ENCODE data around the gene SLC7A4. TPM values are rescaled to one million over a fixed set of nuclear protein-coding genes. Genes with fewer than 3 reads are reported as not detected.
"Not testable (repeated sequence)": the region's sequence is repeated elsewhere in the genome, so short reads cannot be mapped to it uniquely, and the experiment has no call there.

The SLC7A4 gene
- polyA plus RNA-seq, 1 of the 3 experiments (the other 2 are of a cell fraction): 0.02 TPM

GRCh38 chr22:21061660-21062321 is 29.4 kb upstream of the SLC7A4 start:
- H3F3A ChIP-seq (replicated peaks; ENCODE audit: insufficient read depth); H2AFZ ChIP-seq (ENCODE audit: low read depth); H4K20me1 ChIP-seq (ENCODE audit: insufficient read depth); H3K4me1 ChIP-seq (ENCODE audit: control insufficient read depth in 1 of 2, insufficient read depth in 2 of 2, low read depth in 1 of 2, low read length in 1 of 2); H3K4me3 ChIP-seq (ENCODE audit: low read depth in 2 of 2, low read length in 1 of 2); H3K9ac ChIP-seq; H3K79me2 ChIP-seq (ENCODE audit: insufficient read depth); DNase-seq; CTCF ChIA-PET; POLR2A ChIA-PET; H3K27ac ChIP-seq (ENCODE audit: low read depth in 2 of 2, low read length in 1 of 2); H3K36me3 ChIP-seq (replicated peaks in 1 of 2; ENCODE audit: control insufficient read depth in 1 of 2, insufficient read depth in 2 of 2, low read length in 1 of 2); H3K27me3 ChIP-seq (ENCODE audit: insufficient read depth); H3K9me3 ChIP-seq; H3K9me2 ChIP-seq; H3K4me2 ChIP-seq: not testable (repeated sequence)
- 72% methylated on average over 15 of the region's 18 CpGs for WGBS (ENCODE audit: low lambda C conversion rate)

GRCh38 chr22:21060363-21060762 is 28.0 kb upstream of the SLC7A4 start:
- 52% methylated on average over 3 of the region's 8 CpGs for WGBS (ENCODE audit: low lambda C conversion rate)
- H3K27ac ChIP-seq (ENCODE audit: low read depth in 2 of 2, low read length in 1 of 2); H3K4me2 ChIP-seq; H3K27me3 ChIP-seq (ENCODE audit: insufficient read depth); H2AFZ ChIP-seq (ENCODE audit: low read depth); CTCF ChIA-PET; H3K4me3 ChIP-seq (ENCODE audit: low read depth in 2 of 2, low read length in 1 of 2); H3K36me3 ChIP-seq (replicated peaks in 1 of 2; ENCODE audit: control insufficient read depth in 1 of 2, insufficient read depth in 2 of 2, low read length in 1 of 2); H3K9me2 ChIP-seq; H4K20me1 ChIP-seq (ENCODE audit: insufficient read depth); POLR2A ChIA-PET; H3F3A ChIP-seq (replicated peaks; ENCODE audit: insufficient read depth); H3K79me2 ChIP-seq (ENCODE audit: insufficient read depth); H3K4me1 ChIP-seq (ENCODE audit: control insufficient read depth in 1 of 2, insufficient read depth in 2 of 2, low read depth in 1 of 2, low read length in 1 of 2); H3K9ac ChIP-seq; H3K9me3 ChIP-seq; DNase-seq: not testable (repeated sequence)

- WGBS (ENCODE audit: low lambda C conversion rate): 87% methylated on average over 6 of the region's 7 CpGs
- Histone ChIP-seq H3K9ac (no peak overlapping the region), H3K9me3 (no peaks in the 10 kb centered on the region), H3K4me1 (ENCODE audit: control insufficient read depth in 1 of 2, insufficient read depth in 2 of 2, low read depth in 1 of 2, low read length in 1 of 2) (no peaks in the 10 kb centered on the region), H3K27ac (ENCODE audit: low read depth in 2 of 2, low read length in 1 of 2) (no peak overlapping the region), H3K4me2 (no peak overlapping the region), H3K79me2 (ENCODE audit: insufficient read depth) (no peaks in the 10 kb centered on the region), H3K9me2 (no peaks in the 10 kb centered on the region), H3K27me3 (ENCODE audit: insufficient read depth) (no peaks in the 10 kb centered on the region), H3K4me3 (ENCODE audit: low read depth in 2 of 2, low read length in 1 of 2) (no peak overlapping the region), H3K36me3 (replicated peaks in 1 of 2; ENCODE audit: control insufficient read depth in 1 of 2, insufficient read depth in 2 of 2, low read length in 1 of 2) (no peaks in the 10 kb centered on the region), H2AFZ (ENCODE audit: low read depth) (no peak overlapping the region), H3F3A (replicated peaks; ENCODE audit: insufficient read depth) (no peaks in the 10 kb centered on the region), H4K20me1 (ENCODE audit: insufficient read depth) (no peaks in the 10 kb centered on the region)
- ChIA-PET POLR2A (no interaction called here), CTCF (no interaction called here)
- no peak for TF ChIP-seq POLR2AphosphoS5 (IDR thresholded peaks at IDR 0.05; ENCODE audit: low read depth, low read length)
- TF ChIP-seq FOXJ3 (CRISPR knock-in tag; IDR thresholded peaks at IDR 0.05): no peak
- no peak for TF ChIP-seq MAX (IDR thresholded peaks at IDR 0.05; ENCODE audit: low read depth)
- no peak for TF ChIP-seq RFX5 (IDR thresholded peaks at IDR 0.05; ENCODE audit: low read length)
- TF ChIP-seq MXI1 (IDR thresholded peaks at IDR 0.05; ENCODE audit: low read depth, low read length): no peak
- no peak for TF ChIP-seq SMC3 (IDR thresholded peaks at IDR 0.05; ENCODE audit: low read depth, low read length)
- no peak for TF ChIP-seq TEAD4 (IDR thresholded peaks at IDR 0.05; ENCODE audit: borderline replicate concordance, insufficient read depth)
- DNase-seq: no peak
Measured at GRCh38 chr22:21055880-21056319, 23.5 kb upstream of the SLC7A4 start.

GRCh38 chr22:21055564-21055834 is 23.1 kb upstream of the SLC7A4 start:
- DNase-seq: no peak
- Histone ChIP-seq H3K27ac (ENCODE audit: low read depth in 2 of 2, low read length in 1 of 2) (no peak overlapping the region), H3K9me3 (no peaks in the 10 kb centered on the region), H3F3A (replicated peaks; ENCODE audit: insufficient read depth) (no peaks in the 10 kb centered on the region), H3K27me3 (ENCODE audit: insufficient read depth) (no peaks in the 10 kb centered on the region), H3K9ac (no peak overlapping the region), H3K4me2 (no peak overlapping the region), H4K20me1 (ENCODE audit: insufficient read depth) (no peaks in the 10 kb centered on the region), H2AFZ (ENCODE audit: low read depth) (no peak overlapping the region), H3K79me2 (ENCODE audit: insufficient read depth) (no peaks in the 10 kb centered on the region), H3K4me1 (ENCODE audit: control insufficient read depth in 1 of 2, insufficient read depth in 2 of 2, low read depth in 1 of 2, low read length in 1 of 2) (no peaks in the 10 kb centered on the region), H3K4me3 (ENCODE audit: low read depth in 2 of 2, low read length in 1 of 2) (no peak overlapping the region), H3K9me2 (no peaks in the 10 kb centered on the region), H3K36me3 (replicated peaks in 1 of 2; ENCODE audit: control insufficient read depth in 1 of 2, insufficient read depth in 2 of 2, low read length in 1 of 2) (no peaks in the 10 kb centered on the region)
- CTCF ChIA-PET: no interaction called here
- WGBS (ENCODE audit: low lambda C conversion rate): 57% methylated on average over 2 of the region's 4 CpGs
- POLR2A ChIA-PET: no interaction called here
- TF ChIP-seq RAD21 (IDR thresholded peaks at IDR 0.05; ENCODE audit: low read length) (no peak), EZH2phosphoT487 (IDR thresholded peaks at IDR 0.05; ENCODE audit: borderline replicate concordance, low read depth) (no peak), EP300 (IDR thresholded peaks at IDR 0.05; ENCODE audit: borderline replicate concordance in 1 of 2, low read depth in 1 of 2, low read length in 1 of 2) (no peak), MAX (IDR thresholded peaks at IDR 0.05; ENCODE audit: low read depth) (no peak), MXI1 (IDR thresholded peaks at IDR 0.05; ENCODE audit: low read depth, low read length) (no peak), GABPA (IDR thresholded peaks at IDR 0.05; ENCODE audit: low read depth) (no peak), TAF1 (IDR thresholded peaks at IDR 0.05; ENCODE audit: borderline replicate concordance, low read depth, low read length) (no peak), CHD2 (IDR thresholded peaks at IDR 0.05; ENCODE audit: low read length, partially characterized antibody) (no peak), ZBTB33 (IDR thresholded peaks at IDR 0.05; ENCODE audit: borderline replicate concordance, low read depth) (no peak)

Measured in SK-N-SH (cell line).